MCF 10A (cell line): Measurements from ENCODE around the gene AFDN. TPM values are rescaled to one million over a fixed set of nuclear protein-coding genes. Genes with fewer than 3 reads are reported as not detected.

Experiments
- BruUV-seq: library from RNA; stranded (reverse); fragments of 400-500 nt; replicated peaks from 2 replicates; lab custom pipeline; 2021; lab: Mats Ljungman, UMichigan
- CTCF ChIA-PET: fragments of 300-600 bp; sonication (Branson Sonifier 250); formaldehyde crosslinking; extraction: SDS; loops from one replicate; lab custom pipeline; 2021; ENCODE audit warnings: antibody characterized with exemption, inconsistent platforms; lab: Yijun Ruan, JAX
- POLR2A ChIA-PET: fragments of 300-600, 350-650 bp; sonication (Branson Sonifier 250); formaldehyde crosslinking; extraction: SDS; loops from one replicate; lab custom pipeline; 2020; ENCODE audit warnings: antibody characterized with exemption, inconsistent platforms; lab: Yijun Ruan, JAX
- DNase-seq: peaks from one replicate; pipeline ENCODE4 v3.0.0-alpha.2; 2018; ENCODE audit not compliant: unreplicated experiment
- H3K27ac Mint-ChIP-seq: one replicate; pipeline ENCODE4 v1.8.0; 2022; ENCODE audit warnings: mild to moderate bottlenecking, low read depth, mixed read lengths; ENCODE audit not compliant: unreplicated experiment
- H3K27me3 Mint-ChIP-seq: one replicate; pipeline ENCODE4 v1.8.0; 2022; ENCODE audit warnings: mixed read lengths; ENCODE audit not compliant: insufficient read depth, unreplicated experiment
- H3K36me3 Mint-ChIP-seq: one replicate; pipeline ENCODE4 v1.8.0; 2022; ENCODE audit warnings: mild to moderate bottlenecking, moderate library complexity, mixed read lengths; ENCODE audit not compliant: insufficient read depth, unreplicated experiment
- H3K4me1 Mint-ChIP-seq: one replicate; pipeline ENCODE4 v1.8.0; 2022; ENCODE audit warnings: mixed read lengths; ENCODE audit not compliant: insufficient read depth, unreplicated experiment
- H3K4me3 Mint-ChIP-seq: one replicate; pipeline ENCODE4 v1.8.0; 2022; ENCODE audit warnings: mild to moderate bottlenecking, moderate library complexity, mixed read lengths; ENCODE audit not compliant: unreplicated experiment
- H3K9me3 Mint-ChIP-seq: one replicate; pipeline ENCODE4 v1.8.0; 2022; ENCODE audit warnings: mixed read lengths; ENCODE audit not compliant: unreplicated experiment
- intact Hi-C: fragments of 100-400 bp; cut with micrococcal nuclease; formaldehyde crosslinking; loops from 2 replicates; pipeline ENCODE4 v1.14.1; 2022
- total RNA-seq: library from RNA; stranded (reverse); gene quantifications from 2 replicates; pipeline ENCODE4 v1.2.3, GENCODE V29; 2022
- TF ChIP-seq, protein P1 (sequence below): fragments of 200-600 bp; IDR thresholded peaks from one replicate; pipeline ENCODE4 v1.8.0; 2022; ENCODE audit warnings: antibody characterized with exemption, mild to moderate bottlenecking; ENCODE audit not compliant: unreplicated experiment

Gene AFDN
- total RNA-seq, 1 experiment from 2014 or later: 115 TPM

DNA sequence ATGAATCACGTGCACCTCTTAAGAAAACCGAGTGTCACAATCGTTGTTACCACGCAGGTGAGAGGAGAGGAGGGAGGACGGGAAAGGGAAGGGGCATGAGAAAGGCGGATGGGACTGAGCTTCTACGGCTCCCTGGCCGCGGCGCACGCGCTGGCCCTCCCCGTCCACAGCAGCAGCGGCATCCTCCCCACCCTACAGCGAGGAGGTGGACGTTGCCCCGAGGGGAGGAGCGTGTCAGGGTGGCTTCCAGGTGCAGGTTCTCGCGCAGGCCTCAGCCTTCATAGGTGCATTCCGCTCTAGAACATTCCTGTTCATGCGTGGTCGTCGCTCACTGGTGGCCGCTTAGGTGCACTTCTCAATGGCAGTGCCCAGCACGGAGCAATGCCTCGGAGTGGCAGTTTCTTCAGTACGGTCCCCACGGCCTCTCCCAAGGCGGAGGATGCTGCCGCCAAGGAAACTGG lies 29.7 kb upstream of the AFDN start:
- Mint-ChIP-seq H3K27ac (no peak overlapping the region), H3K36me3 (no peaks in the 10 kb centered on the region), H3K9me3 (no peaks in the 10 kb centered on the region), H3K4me3 (no peak overlapping the region), H3K27me3 (peaks cover 59% of the 10 kb centered on the region), H3K4me1 (peaks cover 3% of the 10 kb centered on the region)
- CTCF ChIA-PET: no interaction called here
- BruUV-seq: no TSS peak
- TF ChIP-seq, protein P1, sequence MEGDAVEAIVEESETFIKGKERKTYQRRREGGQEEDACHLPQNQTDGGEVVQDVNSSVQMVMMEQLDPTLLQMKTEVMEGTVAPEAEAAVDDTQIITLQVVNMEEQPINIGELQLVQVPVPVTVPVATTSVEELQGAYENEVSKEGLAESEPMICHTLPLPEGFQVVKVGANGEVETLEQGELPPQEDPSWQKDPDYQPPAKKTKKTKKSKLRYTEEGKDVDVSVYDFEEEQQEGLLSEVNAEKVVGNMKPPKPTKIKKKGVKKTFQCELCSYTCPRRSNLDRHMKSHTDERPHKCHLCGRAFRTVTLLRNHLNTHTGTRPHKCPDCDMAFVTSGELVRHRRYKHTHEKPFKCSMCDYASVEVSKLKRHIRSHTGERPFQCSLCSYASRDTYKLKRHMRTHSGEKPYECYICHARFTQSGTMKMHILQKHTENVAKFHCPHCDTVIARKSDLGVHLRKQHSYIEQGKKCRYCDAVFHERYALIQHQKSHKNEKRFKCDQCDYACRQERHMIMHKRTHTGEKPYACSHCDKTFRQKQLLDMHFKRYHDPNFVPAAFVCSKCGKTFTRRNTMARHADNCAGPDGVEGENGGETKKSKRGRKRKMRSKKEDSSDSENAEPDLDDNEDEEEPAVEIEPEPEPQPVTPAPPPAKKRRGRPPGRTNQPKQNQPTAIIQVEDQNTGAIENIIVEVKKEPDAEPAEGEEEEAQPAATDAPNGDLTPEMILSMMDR: no peak
- POLR2A ChIA-PET: no interaction called here
- intact Hi-C loops: no loop called here
- no peak for DNase-seq

DNA sequence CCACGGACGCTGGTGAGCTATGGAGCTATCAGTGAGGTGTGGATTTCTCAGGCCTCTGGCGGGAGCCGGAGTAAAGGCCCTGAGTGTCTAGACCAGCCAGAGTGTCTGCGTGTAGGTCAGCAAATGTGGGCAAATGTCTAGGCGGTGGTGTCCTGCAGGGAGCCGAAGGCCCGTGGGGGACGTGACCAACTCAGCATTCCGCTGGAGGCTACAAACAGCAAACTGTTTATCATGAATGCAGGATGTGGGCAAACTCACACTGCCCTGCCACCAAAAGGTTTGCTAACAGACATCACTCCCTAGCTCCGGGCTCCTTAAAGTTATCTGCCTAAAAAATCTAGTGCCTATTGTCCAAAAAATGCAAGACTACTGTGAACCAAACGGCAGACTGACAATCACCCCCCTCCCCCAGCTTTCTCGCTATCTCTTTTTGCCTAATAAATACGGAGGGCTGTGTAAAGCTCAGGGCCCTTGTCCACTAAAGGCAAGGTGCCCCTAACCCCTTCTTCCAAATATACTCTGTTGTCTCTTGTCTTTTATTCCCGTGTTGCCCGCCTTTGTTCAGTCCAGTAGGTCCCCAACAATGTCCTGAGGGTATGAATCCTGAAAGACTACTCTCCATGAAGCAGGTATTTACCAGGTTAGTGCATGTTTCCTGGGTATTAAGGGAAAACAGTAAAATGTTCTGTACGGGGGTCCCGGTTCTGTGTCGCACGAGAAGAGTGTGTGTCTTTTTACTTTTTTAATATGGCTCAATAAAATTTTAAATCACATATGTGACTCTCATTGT lies 29.0 kb upstream of the AFDN start:
- BruUV-seq: no TSS peak
- Mint-ChIP-seq H3K27ac (no peak overlapping the region), H3K36me3 (no peaks in the 10 kb centered on the region), H3K4me3 (no peak overlapping the region), H3K9me3 (no peaks in the 10 kb centered on the region), H3K4me1 (no peaks in the 10 kb centered on the region), H3K27me3 (peaks cover 65% of the 10 kb centered on the region)
- TF ChIP-seq, protein P1: no peak
- ChIA-PET POLR2A (interaction anchor here (0.7 kb wide), 1 partner anchor 83 kb away, joined by 3 read pairs; no protein-coding TSS in a partner anchor), CTCF (no interaction called here)
- intact Hi-C loops: no loop called here
- DNase-seq: no peak

DNA sequence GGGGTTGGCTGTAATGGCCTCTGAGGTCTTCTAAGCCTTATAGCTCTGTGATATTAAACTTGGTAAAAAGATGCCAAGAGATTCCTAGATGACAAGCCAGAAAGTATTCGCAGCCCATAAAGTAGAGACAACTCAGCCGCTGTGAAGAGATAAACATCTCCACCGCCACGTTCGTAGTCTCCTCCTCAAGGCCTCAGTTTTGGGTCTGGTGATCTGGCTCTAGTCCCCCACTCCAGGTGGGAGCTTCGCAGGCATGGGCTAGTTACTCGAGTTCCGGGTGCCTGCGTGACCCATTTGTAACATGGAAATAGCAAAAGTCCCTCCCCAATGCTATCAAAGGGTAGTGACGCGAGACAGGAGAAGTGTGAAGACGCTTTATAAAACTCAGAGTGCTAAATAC lies 28.3 kb upstream of the AFDN start:
- no peak overlapping the region for H3K4me3 Mint-ChIP-seq
- TF ChIP-seq, protein P1: no peak
- no peaks in the 10 kb centered on the region for H3K36me3 Mint-ChIP-seq
- intact Hi-C loops: no loop called here
- H3K9me3 Mint-ChIP-seq: no peaks in the 10 kb centered on the region
- ChIA-PET POLR2A (interaction anchor here (0.7 kb wide), 1 partner anchor 82 kb away, joined by 3 read pairs; no protein-coding TSS in a partner anchor), CTCF (no interaction called here)
- no TSS peak for BruUV-seq
- H3K27me3 Mint-ChIP-seq: peaks cover 73% of the 10 kb centered on the region
- no peak overlapping the region for H3K27ac Mint-ChIP-seq
- DNase-seq: no peak
- H3K4me1 Mint-ChIP-seq: no peaks in the 10 kb centered on the region

DNA sequence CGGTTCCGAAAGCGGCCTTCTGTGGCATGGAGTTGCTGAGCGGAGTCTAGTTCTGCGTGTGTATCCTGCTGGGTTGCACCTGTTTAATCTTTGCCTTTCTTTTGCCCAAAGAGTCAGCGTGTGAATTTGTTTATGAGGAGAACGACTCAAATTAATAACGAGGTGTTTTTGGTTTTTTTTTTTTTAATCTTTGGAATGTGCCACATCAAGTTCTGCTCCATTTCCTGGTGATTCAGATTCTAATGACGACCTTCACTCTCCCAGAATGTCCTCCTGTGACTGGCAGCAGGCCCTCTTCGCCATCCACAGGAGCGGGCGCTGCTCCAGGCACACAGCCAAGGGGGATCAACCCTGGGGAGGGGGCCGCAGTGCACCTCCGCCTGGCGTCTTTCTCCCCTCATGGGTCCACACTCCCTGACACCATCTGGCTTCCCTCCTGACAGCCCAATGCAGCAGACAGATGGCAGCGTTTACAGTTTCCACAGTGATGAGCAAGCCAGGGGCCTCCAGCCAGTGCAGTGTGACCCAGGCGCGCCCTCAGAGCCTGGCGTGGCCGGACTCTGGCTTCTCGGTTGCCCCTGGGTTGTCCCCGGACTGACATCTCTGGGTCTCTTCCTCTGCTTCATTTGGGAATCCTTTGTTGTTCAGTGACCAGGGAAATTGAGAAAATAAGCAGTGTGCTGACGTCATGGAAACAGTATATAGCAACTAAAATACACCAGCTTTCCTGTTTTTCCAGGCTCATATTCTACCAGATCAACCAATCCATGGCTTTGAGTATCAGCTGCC lies 27.5 kb upstream of the AFDN start:
- Mint-ChIP-seq H3K9me3 (no peaks in the 10 kb centered on the region), H3K27me3 (peaks cover 74% of the 10 kb centered on the region), H3K4me1 (no peaks in the 10 kb centered on the region), H3K4me3 (no peak overlapping the region), H3K36me3 (no peaks in the 10 kb centered on the region), H3K27ac (no peak overlapping the region)
- ChIA-PET POLR2A (no interaction called here), CTCF (no interaction called here)
- intact Hi-C loops: no loop called here
- no peak for DNase-seq
- TF ChIP-seq, protein P1: no peak
- no TSS peak for BruUV-seq
